ENCODE data around the gene PFDN1.

DNA sequence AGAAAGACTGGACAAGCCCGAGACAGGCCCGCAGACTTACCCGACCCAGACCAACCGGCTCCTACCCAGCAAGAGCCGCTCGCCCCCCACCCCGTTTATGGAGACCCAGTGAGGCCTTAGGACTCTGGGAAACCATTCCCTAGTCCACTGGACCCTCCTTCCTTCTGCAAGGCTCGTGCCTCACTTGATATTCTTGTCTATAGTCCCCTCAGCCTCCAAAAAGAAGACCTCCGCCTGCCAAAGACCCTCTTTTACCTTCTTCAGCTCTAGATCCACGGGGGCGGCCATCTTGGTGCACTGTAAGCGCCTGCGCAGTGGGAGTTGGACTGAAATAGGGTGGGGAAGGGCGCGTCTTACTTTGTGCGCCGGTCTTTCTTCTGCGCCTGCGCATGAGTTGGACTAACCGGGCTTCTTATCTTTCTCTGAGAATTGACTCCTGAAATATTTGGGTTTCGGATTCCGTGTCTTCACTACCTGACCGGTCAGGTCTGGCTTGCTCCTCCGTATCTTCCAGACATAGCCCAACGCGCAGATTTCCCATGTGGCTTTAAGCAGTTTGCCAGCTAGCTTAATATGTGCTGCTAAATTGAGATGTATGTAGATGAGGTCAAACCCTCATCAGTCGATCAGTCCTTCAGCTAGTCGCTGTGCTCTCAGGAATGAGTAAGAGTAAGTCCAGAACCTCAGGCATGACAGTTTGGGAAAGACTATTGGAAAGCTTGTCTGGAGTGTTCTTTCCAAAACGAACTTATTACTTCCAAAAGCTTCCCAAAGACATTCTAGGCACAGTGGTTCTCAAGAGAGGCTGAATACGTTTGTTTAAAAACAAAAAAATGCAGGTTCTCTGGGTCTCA, at the start of gene PFDN1:
- peak; percentile 81 for TF ChIP-seq POLR2A (IDR thresholded peaks at IDR 0.05; ENCODE audit: borderline replicate concordance, extremely low read depth, insufficient read depth, insufficient read length)
- no peak for TF ChIP-seq CTCF (IDR thresholded peaks at IDR 0.05 in 2 of 3, conservative IDR thresholded peaks at IDR 0.05 in 1 of 3; ENCODE audit: borderline replicate concordance in 1 of 3, insufficient read depth in 1 of 3, low read depth in 2 of 3, low read length in 2 of 3)
- TF ChIP-seq SP1 (IDR thresholded peaks at IDR 0.05; ENCODE audit: low read depth) = no peak
- TF ChIP-seq RAD21 (IDR thresholded peaks at IDR 0.05; ENCODE audit: low read depth) = no peak
- TF ChIP-seq YY1 (IDR thresholded peaks at IDR 0.05; ENCODE audit: extremely low read depth, insufficient replicate concordance, low read depth, low read length) = peak; percentile 99
- TF ChIP-seq EZH2 (IDR thresholded peaks at IDR 0.05) = no peak
- TF ChIP-seq CBX3 (IDR thresholded peaks at IDR 0.05; ENCODE audit: low read depth) = no peak
- no peak for TF ChIP-seq EGR1 (IDR thresholded peaks at IDR 0.05; ENCODE audit: low read depth)
- peak; percentile 25; the same call in 1 of the 2 replicates for TF ChIP-seq ZFX (IDR thresholded peaks at IDR 0.05)
- TF ChIP-seq, protein P1, sequence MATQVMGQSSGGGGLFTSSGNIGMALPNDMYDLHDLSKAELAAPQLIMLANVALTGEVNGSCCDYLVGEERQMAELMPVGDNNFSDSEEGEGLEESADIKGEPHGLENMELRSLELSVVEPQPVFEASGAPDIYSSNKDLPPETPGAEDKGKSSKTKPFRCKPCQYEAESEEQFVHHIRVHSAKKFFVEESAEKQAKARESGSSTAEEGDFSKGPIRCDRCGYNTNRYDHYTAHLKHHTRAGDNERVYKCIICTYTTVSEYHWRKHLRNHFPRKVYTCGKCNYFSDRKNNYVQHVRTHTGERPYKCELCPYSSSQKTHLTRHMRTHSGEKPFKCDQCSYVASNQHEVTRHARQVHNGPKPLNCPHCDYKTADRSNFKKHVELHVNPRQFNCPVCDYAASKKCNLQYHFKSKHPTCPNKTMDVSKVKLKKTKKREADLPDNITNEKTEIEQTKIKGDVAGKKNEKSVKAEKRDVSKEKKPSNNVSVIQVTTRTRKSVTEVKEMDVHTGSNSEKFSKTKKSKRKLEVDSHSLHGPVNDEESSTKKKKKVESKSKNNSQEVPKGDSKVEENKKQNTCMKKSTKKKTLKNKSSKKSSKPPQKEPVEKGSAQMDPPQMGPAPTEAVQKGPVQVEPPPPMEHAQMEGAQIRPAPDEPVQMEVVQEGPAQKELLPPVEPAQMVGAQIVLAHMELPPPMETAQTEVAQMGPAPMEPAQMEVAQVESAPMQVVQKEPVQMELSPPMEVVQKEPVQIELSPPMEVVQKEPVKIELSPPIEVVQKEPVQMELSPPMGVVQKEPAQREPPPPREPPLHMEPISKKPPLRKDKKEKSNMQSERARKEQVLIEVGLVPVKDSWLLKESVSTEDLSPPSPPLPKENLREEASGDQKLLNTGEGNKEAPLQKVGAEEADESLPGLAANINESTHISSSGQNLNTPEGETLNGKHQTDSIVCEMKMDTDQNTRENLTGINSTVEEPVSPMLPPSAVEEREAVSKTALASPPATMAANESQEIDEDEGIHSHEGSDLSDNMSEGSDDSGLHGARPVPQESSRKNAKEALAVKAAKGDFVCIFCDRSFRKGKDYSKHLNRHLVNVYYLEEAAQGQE (IDR thresholded peaks at IDR 0.05; ENCODE audit: low read depth) = no peak
